Fibroblast of mammary gland (primary cell): Measurements from ENCODE around the gene SPATA4.

Experiments
- DNase-seq: peaks from one replicate; pipeline ENCODE4 v3.0.0-alpha.2; 2010; ENCODE audit warnings: low read depth
- H3K4me3 ChIP-seq: 2 replicates; pipeline ENCODE4 v1.5.1; 2011; ENCODE audit warnings: low read depth, mild to moderate bottlenecking, low read length, moderate library complexity; ENCODE audit not compliant: control insufficient read depth
- CTCF ChIP-seq: conservative IDR thresholded peaks from 2 replicates; pipeline ENCODE4 v1.5.1; 2011; ENCODE audit warnings: low read depth, low read length, inconsistent platforms; ENCODE audit not compliant: control insufficient read depth, insufficient read depth

The SPATA4 gene

GRCh38 chr4:176142253-176142652, 53.1 kb downstream of the SPATA4 start:
- no peak overlapping the region for H3K4me3 ChIP-seq
- no peak for DNase-seq
- no peak for TF ChIP-seq CTCF

GRCh38 chr4:176139518-176139917, 55.9 kb downstream of the SPATA4 start:
- DNase-seq = no peak
- no peak for TF ChIP-seq CTCF
- no peak overlapping the region for H3K4me3 ChIP-seq

DNA sequence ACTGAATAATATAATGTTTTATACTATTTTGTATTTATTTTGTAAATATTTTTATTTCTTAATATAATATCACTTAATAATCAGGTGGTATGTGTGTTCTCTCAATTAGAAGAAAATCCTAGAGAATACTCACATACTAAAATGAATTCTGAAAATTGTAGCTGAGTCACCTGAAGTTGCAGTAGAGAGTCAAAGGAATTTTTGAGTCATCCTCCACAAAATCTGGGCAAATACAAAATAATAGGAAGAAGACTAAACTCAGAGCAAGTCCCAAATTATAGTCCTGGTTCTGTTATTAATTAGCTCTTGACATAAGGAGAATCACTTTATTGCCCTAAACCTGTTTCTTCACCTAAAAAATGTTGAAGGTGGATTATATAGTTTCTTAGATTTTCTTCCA, 57.8 kb downstream of the SPATA4 start:
- peak; percentile 66 for DNase-seq
- TF ChIP-seq CTCF = no peak

DNA sequence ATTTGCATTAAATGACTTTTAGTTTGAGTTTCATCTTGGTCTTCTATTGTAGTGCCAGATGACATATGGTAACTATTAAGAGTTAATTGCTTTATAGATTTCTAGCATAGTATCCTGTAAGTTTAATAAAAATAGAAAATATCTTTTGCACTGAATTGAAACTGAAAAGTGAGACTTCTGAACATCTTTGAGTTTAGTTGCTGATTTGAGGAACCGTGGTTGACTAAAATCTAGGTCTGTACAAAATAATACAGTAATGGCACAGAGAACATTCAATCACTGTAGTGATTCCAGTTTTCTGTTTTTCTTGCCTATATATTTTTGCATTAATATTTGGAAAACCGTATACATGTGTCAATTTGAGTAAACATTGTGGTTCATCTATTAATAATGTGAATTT, 60.7 kb downstream of the SPATA4 start:
- DNase-seq = no peak
- no peak overlapping the region for H3K4me3 ChIP-seq
- no peak for TF ChIP-seq CTCF

More for the DNA sequence above, 57.8 kb downstream of the SPATA4 start:
- no peak overlapping the region for H3K4me3 ChIP-seq
